ENCODE measurements around the gene SP4. TPM values are rescaled to one million over a fixed set of nuclear protein-coding genes. Genes with fewer than 3 reads are reported as not detected.

Gene SP4
- total and polyA plus RNA-seq, 2 experiments from 2014 or later = 11.9 to 41.6 TPM

- TF ChIP-seq, protein P1, sequence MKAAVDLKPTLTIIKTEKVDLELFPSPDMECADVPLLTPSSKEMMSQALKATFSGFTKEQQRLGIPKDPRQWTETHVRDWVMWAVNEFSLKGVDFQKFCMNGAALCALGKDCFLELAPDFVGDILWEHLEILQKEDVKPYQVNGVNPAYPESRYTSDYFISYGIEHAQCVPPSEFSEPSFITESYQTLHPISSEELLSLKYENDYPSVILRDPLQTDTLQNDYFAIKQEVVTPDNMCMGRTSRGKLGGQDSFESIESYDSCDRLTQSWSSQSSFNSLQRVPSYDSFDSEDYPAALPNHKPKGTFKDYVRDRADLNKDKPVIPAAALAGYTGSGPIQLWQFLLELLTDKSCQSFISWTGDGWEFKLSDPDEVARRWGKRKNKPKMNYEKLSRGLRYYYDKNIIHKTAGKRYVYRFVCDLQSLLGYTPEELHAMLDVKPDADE (IDR thresholded peaks at IDR 0.05) = no peak
- no peak for TF ChIP-seq CREB1 (CRISPR knock-in tag; IDR thresholded peaks at IDR 0.05; ENCODE audit: low read depth)
- no peak for TF ChIP-seq JUNB (IDR thresholded peaks at IDR 0.05; ENCODE audit: unreplicated experiment)
- no peak for TF ChIP-seq CTCF (conservative IDR thresholded peaks at IDR 0.05; ENCODE audit: low read depth in 2 of 2)
Measured at GRCh38 chr7:21454906-21455305, 27.0 kb downstream of the SP4 start (continued).

- 0 out of 2 replicates have a peak, but pooled peaks cover 3% of the 10 kb centered on the region for H3K9me2 ChIP-seq (ENCODE audit: insufficient read depth)
- no peak overlapping the region for H3K27ac ChIP-seq (ENCODE audit: low read depth)
- ATAC-seq = no peak
- no peaks in the 10 kb centered on the region; the same call in 1 of the 2 replicates for H3K4me1 ChIP-seq (ENCODE audit: insufficient read depth)
- no peak overlapping the region for H2AFZ ChIP-seq
- no peak for DNase-seq (ENCODE audit: low spot score)
- no peak overlapping the region for H3K4me3 ChIP-seq
- no peak for TF ChIP-seq POLR2AphosphoS5 (IDR thresholded peaks at IDR 0.05; ENCODE audit: low read depth)
- TF ChIP-seq, protein P1 (IDR thresholded peaks at IDR 0.05) = no peak
- peaks cover 2% of the 10 kb centered on the region for H3K27me3 Mint-ChIP-seq (ENCODE audit: insufficient read depth, low read depth, poor library complexity)
- H3F3A ChIP-seq (replicated peaks; ENCODE audit: low read depth) = no peaks in the 10 kb centered on the region
- H3K27me3 ChIP-seq (ENCODE audit: insufficient read depth) = no peaks in the 10 kb centered on the region
- H4K20me1 ChIP-seq (replicated peaks; ENCODE audit: insufficient read depth) = peaks cover 15% of the 10 kb centered on the region; the same call in 1 of the 2 replicates
- H3K9me3 Mint-ChIP-seq = peaks cover 32% of the 10 kb centered on the region
- H3K36me3 Mint-ChIP-seq (ENCODE audit: low read depth) = peaks cover 66% of the 10 kb centered on the region
- H3K79me2 ChIP-seq (replicated peaks; ENCODE audit: insufficient read depth) = peaks cover 55% of the 10 kb centered on the region
- no peak overlapping the region for H3K4me3 Mint-ChIP-seq
- no peak overlapping the region for H3K27ac Mint-ChIP-seq
- no peaks in the 10 kb centered on the region for H3K4me1 Mint-ChIP-seq
- peaks cover 9% of the 10 kb centered on the region; the same call in 1 of the 2 replicates for H3K36me3 ChIP-seq (ENCODE audit: insufficient read depth)
- H3K4me2 ChIP-seq = no peak overlapping the region
Measured at GRCh38 chr7:21461282-21461681, 33.4 kb downstream of the SP4 start.

DNA sequence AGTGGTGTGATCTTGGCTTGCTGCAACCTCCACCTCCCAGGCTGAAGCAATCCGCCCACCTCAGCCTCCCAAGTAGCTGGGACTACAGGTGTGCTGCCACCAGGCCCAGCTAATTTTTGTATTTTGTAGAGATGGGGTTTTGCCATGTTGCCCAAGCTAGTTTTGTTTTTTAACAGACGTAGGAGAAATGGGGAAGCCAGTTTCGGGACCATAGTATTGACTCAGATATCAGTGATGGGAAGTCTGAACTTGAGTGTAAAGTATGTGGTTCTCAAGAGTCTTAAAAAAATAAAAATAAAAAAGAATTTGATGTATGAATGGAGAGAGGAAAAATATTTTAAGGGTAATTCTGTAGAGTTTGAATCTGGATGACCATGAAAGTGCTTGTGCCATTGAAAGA is 34.2 kb downstream of the SP4 start:
- H3K9me2 ChIP-seq (ENCODE audit: insufficient read depth) = 0 out of 2 replicates have a peak, but pooled peaks cover 3% of the 10 kb centered on the region
- Mint-ChIP-seq H3K4me1 (no peaks in the 10 kb centered on the region), H3K27ac (no peak overlapping the region), H3K4me3 (no peak overlapping the region), H3K27me3 (ENCODE audit: insufficient read depth, low read depth, poor library complexity) (peaks cover 2% of the 10 kb centered on the region), H3K9me3 (peaks cover 26% of the 10 kb centered on the region), H3K36me3 (ENCODE audit: low read depth) (peaks cover 58% of the 10 kb centered on the region)
- H3K4me1 ChIP-seq (ENCODE audit: insufficient read depth) = no peaks in the 10 kb centered on the region; the same call in 1 of the 2 replicates
- no peak overlapping the region for H2AFZ ChIP-seq
- H3K27ac ChIP-seq (ENCODE audit: low read depth) = no peak overlapping the region
- DNase-seq (ENCODE audit: low spot score) (no peak), ATAC-seq (no peak)
- H3K36me3 ChIP-seq (ENCODE audit: insufficient read depth) = peaks cover 8% of the 10 kb centered on the region; the same call in 1 of the 2 replicates
- H3K4me3 ChIP-seq = no peak overlapping the region
- peaks cover 15% of the 10 kb centered on the region; the same call in 1 of the 2 replicates for H4K20me1 ChIP-seq (replicated peaks; ENCODE audit: insufficient read depth)
- no peaks in the 10 kb centered on the region for H3K27me3 ChIP-seq (ENCODE audit: insufficient read depth)
- H3K4me2 ChIP-seq = no peak overlapping the region
- peaks cover 56% of the 10 kb centered on the region for H3K79me2 ChIP-seq (replicated peaks; ENCODE audit: insufficient read depth)
- no peaks in the 10 kb centered on the region for H3F3A ChIP-seq (replicated peaks; ENCODE audit: low read depth)
- TF ChIP-seq REST (IDR thresholded peaks at IDR 0.05; ENCODE audit: unreplicated experiment) (no peak), EZH2 (IDR thresholded peaks at IDR 0.05; ENCODE audit: low read depth, unreplicated experiment) (no peak), ZNF331 (CRISPR knock-in tag; IDR thresholded peaks at IDR 0.05; ENCODE audit: low read depth) (no peak), STAT1 (IDR thresholded peaks at IDR 0.05; ENCODE audit: unreplicated experiment) (no peak), EZH2phosphoT487 (IDR thresholded peaks at IDR 0.05; ENCODE audit: unreplicated experiment) (no peak), NANOG (IDR thresholded peaks at IDR 0.05; ENCODE audit: borderline replicate concordance) (no peak), ZNF114 (CRISPR knock-in tag; IDR thresholded peaks at IDR 0.05) (no peak), CREB1 (CRISPR knock-in tag; IDR thresholded peaks at IDR 0.05; ENCODE audit: low read depth) (no peak)
- TF ChIP-seq, protein P1 (IDR thresholded peaks at IDR 0.05) = no peak
